Neural cell (in vitro differentiated cells): ENCODE measurements around the gene C1orf122.

Source experiments
- CTCF ChIP-seq: fragments of 450-650 bp; IDR thresholded peaks from 2 replicates; pipeline ENCODE4 v1.5.1; 2014; ENCODE audit warnings: antibody characterized with exemption, mild to moderate bottlenecking, moderate library complexity; ENCODE audit not compliant: poor library complexity, severe bottlenecking
- EP300 ChIP-seq: fragments of 450-650 bp; conservative IDR thresholded peaks from 2 replicates; pipeline ENCODE4 v1.6.1; 2014; ENCODE audit warnings: antibody characterized with exemption, mild to moderate bottlenecking, moderate library complexity; ENCODE audit not compliant: poor library complexity, severe bottlenecking
- EZH2 ChIP-seq: fragments of 200-600, 300-800 bp; shearing (Covaris generic), sonication (generic); IDR thresholded peaks from 2 replicates; pipeline ENCODE4 v1.6.1; 2014; ENCODE audit warnings: antibody characterized with exemption, low read length, borderline replicate concordance, mild to moderate bottlenecking; ENCODE audit not compliant: insufficient read depth, poor library complexity, severe bottlenecking
- POLR2AphosphoS5 ChIP-seq: IDR thresholded peaks from 2 replicates; pipeline ENCODE4 v1.6.1; 2012
- RAD21 ChIP-seq: fragments of 450-650 bp; conservative IDR thresholded peaks from 2 replicates; pipeline ENCODE4 v1.6.1; 2014; ENCODE audit warnings: antibody characterized with exemption, mild to moderate bottlenecking, moderate library complexity
- SMC3 ChIP-seq: fragments of 450-650 bp; conservative IDR thresholded peaks from 2 replicates; pipeline ENCODE4 v1.6.1; 2014; ENCODE audit warnings: antibody characterized with exemption, mild to moderate bottlenecking, moderate library complexity; ENCODE audit not compliant: poor library complexity
- TAF1 ChIP-seq: IDR thresholded peaks from 2 replicates; pipeline ENCODE4 v1.6.1; 2012; ENCODE audit warnings: low read depth
- TF ChIP-seq, protein P1 (sequence below): IDR thresholded peaks from 2 replicates; pipeline ENCODE4 v1.6.1; 2012; ENCODE audit warnings: borderline replicate concordance

DNA sequence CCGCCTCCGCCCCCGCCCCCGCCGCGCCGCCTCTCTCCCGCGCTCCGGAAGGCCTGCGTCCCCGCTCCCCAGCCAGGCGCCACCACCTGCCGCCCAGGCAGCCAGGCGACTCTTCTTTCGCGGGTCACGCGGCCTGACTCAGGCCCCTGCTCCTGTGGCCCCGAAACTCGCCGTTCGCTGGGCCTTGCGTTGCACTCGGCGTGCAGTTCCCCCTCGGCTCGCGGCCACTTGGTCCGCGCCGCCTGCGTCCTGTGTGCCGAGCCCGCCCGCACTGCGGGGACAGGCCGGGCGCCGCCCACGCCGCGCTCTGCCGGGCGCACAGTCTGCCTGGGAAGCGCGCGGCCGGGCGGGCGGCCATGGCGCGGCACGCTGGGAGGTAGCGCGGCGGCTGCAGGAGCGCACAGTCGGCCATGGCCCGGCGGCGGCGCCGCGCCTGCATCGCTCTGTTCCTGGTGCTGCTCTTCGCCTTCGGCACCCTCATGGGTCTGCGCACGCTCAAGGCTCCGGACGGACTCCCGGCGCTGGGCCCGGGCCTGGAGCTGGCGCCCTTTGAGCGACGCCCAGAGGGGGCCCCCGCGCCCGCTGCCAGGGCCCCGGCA is 13.7 kb upstream of the C1orf122 start, which contains the start of gene MANEAL:
- TF ChIP-seq CTCF (no peak), POLR2AphosphoS5 (peak; percentile 57), EZH2 (no peak), EP300 (peak; percentile 34), SMC3 (peak; percentile 53), RAD21 (no peak), TAF1 (no peak)
- TF ChIP-seq, protein P1, sequence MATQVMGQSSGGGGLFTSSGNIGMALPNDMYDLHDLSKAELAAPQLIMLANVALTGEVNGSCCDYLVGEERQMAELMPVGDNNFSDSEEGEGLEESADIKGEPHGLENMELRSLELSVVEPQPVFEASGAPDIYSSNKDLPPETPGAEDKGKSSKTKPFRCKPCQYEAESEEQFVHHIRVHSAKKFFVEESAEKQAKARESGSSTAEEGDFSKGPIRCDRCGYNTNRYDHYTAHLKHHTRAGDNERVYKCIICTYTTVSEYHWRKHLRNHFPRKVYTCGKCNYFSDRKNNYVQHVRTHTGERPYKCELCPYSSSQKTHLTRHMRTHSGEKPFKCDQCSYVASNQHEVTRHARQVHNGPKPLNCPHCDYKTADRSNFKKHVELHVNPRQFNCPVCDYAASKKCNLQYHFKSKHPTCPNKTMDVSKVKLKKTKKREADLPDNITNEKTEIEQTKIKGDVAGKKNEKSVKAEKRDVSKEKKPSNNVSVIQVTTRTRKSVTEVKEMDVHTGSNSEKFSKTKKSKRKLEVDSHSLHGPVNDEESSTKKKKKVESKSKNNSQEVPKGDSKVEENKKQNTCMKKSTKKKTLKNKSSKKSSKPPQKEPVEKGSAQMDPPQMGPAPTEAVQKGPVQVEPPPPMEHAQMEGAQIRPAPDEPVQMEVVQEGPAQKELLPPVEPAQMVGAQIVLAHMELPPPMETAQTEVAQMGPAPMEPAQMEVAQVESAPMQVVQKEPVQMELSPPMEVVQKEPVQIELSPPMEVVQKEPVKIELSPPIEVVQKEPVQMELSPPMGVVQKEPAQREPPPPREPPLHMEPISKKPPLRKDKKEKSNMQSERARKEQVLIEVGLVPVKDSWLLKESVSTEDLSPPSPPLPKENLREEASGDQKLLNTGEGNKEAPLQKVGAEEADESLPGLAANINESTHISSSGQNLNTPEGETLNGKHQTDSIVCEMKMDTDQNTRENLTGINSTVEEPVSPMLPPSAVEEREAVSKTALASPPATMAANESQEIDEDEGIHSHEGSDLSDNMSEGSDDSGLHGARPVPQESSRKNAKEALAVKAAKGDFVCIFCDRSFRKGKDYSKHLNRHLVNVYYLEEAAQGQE = no peak
